ENCODE measurements around the gene SLC22A7. TPM values are rescaled to one million over a fixed set of nuclear protein-coding genes. Genes with fewer than 3 reads are reported as not detected.

SLC22A7 gene
- total RNA-seq, 1 donor from 2014 or later = 1.8 TPM

- intact Hi-C loops (cut with DNase I) = no loop called here
- Histone ChIP-seq H3K4me1 (no peaks in the 10 kb centered on the region), H3K27ac (no peak overlapping the region), H3K9me3 (no peaks in the 10 kb centered on the region), H3K27me3 (no peaks in the 10 kb centered on the region), H3K4me3 (no peak overlapping the region), H3K36me3 (no peaks in the 10 kb centered on the region)
- DNase-seq (ENCODE audit: low spot score in 2 of 2) = no peak
- no peak for TF ChIP-seq CTCF (IDR thresholded peaks at IDR 0.05)
Observed at GRCh38 chr6:43313813-43314212, 15.8 kb downstream of the SLC22A7 start.

GRCh38 chr6:43318011-43318410 lies 20.0 kb downstream of the SLC22A7 start:
- H3K4me3 ChIP-seq = no peak overlapping the region
- intact Hi-C loops (cut with DNase I) = no loop called here
- no peaks in the 10 kb centered on the region for H3K27me3 ChIP-seq
- H3K36me3 ChIP-seq = no peaks in the 10 kb centered on the region
- no peaks in the 10 kb centered on the region for H3K4me1 ChIP-seq
- no peak for DNase-seq (ENCODE audit: low spot score in 2 of 2)
- no peak for TF ChIP-seq CTCF (IDR thresholded peaks at IDR 0.05)
- H3K27ac ChIP-seq = no peak overlapping the region
- H3K9me3 ChIP-seq = no peaks in the 10 kb centered on the region

- H3K36me3 ChIP-seq = no peaks in the 10 kb centered on the region
- intact Hi-C loops (cut with DNase I) = no loop called here
- H3K27me3 ChIP-seq = no peaks in the 10 kb centered on the region
- TF ChIP-seq CTCF (IDR thresholded peaks at IDR 0.05) = no peak
- H3K4me3 ChIP-seq = no peak overlapping the region
- H3K4me1 ChIP-seq = no peaks in the 10 kb centered on the region
- no peak overlapping the region for H3K27ac ChIP-seq
- H3K9me3 ChIP-seq = no peaks in the 10 kb centered on the region
- no peak for DNase-seq (ENCODE audit: low spot score in 2 of 2)
Observed at GRCh38 chr6:43325876-43326275, 27.8 kb downstream of the SLC22A7 start.

GRCh38 chr6:43328528-43328927 lies 30.5 kb downstream of the SLC22A7 start:
- no peak for DNase-seq (ENCODE audit: low spot score in 2 of 2)
- TF ChIP-seq CTCF (IDR thresholded peaks at IDR 0.05) = no peak
- Histone ChIP-seq H3K27me3 (no peaks in the 10 kb centered on the region), H3K4me1 (no peaks in the 10 kb centered on the region), H3K4me3 (no peak overlapping the region), H3K27ac (no peak overlapping the region), H3K9me3 (no peaks in the 10 kb centered on the region), H3K36me3 (no peaks in the 10 kb centered on the region)
- intact Hi-C loops (cut with DNase I) = no loop called here

- no peak for DNase-seq (ENCODE audit: low spot score in 2 of 2)
- H3K27ac ChIP-seq = no peak overlapping the region
- no peak overlapping the region for H3K4me3 ChIP-seq
- H3K36me3 ChIP-seq = peaks cover 0 to 3% of the 10 kb centered on the region in 2 donors
- no peaks in the 10 kb centered on the region for H3K4me1 ChIP-seq
- no peaks in the 10 kb centered on the region for H3K9me3 ChIP-seq
- no peaks in the 10 kb centered on the region for H3K27me3 ChIP-seq
- TF ChIP-seq CTCF (IDR thresholded peaks at IDR 0.05) = no peak
- intact Hi-C loops (cut with DNase I) = no loop called here
Observed at GRCh38 chr6:43331470-43331869, 33.4 kb downstream of the SLC22A7 start.

- DNase-seq (ENCODE audit: low spot score in 2 of 2) = no peak
- intact Hi-C loops (cut with DNase I) = no loop called here
- H3K27ac ChIP-seq = no peak overlapping the region
- no peak for TF ChIP-seq CTCF (IDR thresholded peaks at IDR 0.05)
- peaks cover 0 to 3% of the 10 kb centered on the region in 2 donors for H3K36me3 ChIP-seq
- no peaks in the 10 kb centered on the region for H3K9me3 ChIP-seq
- H3K4me3 ChIP-seq = no peak overlapping the region
- H3K4me1 ChIP-seq = no peaks in the 10 kb centered on the region
- no peaks in the 10 kb centered on the region for H3K27me3 ChIP-seq
Observed at GRCh38 chr6:43331891-43332290, 33.8 kb downstream of the SLC22A7 start.

Data from ascending aorta (tissue), 2 donors.